ENCODE measurements around the gene ATG13.

- TF ChIP-seq CTCF (conservative IDR thresholded peaks at IDR 0.05; ENCODE audit: low read depth, low read length) (0 out of 2 replicates have a peak, but pooled peaks have one; percentile 4), USF2 (IDR thresholded peaks at IDR 0.05; ENCODE audit: low read depth, low read length) (no peak), POLR2A (IDR thresholded peaks at IDR 0.05; ENCODE audit: low read depth, low read length) (no peak)
Measured at GRCh38 chr11:46677991-46678740, 60.8 kb downstream of the ATG13 start.

Data from IMR-90 (cell line).